Thyroid gland (tissue), 4 donors: ENCODE results near the gene COPS7A. TPM values are rescaled to one million over a fixed set of nuclear protein-coding genes. Genes with fewer than 3 reads are reported as not detected.

ENCODE experiments used
- DNase-seq, 2 donors: peaks; one replicate each; pipeline ENCODE4 v3.0.0-alpha.2; 2019
- H3K27ac ChIP-seq, 3 donors: fragments of 200-600 bp; sonication (generic); 1 replicate in 2 of 3; 2 replicates in 1 of 3; pipeline ENCODE4 v1.5.1; 2016 to 2019; ENCODE audit warnings: mild to moderate bottlenecking in 1 of 3, moderate library complexity in 1 of 3
- H3K27me3 ChIP-seq: fragments of 200-600 bp; sonication (generic); one replicate; pipeline ENCODE4 v1.5.1; 2019
- H3K36me3 ChIP-seq, 2 donors: fragments of 200-600 bp; sonication (generic); one replicate each; pipeline ENCODE4 v1.5.1; 2016 to 2019
- H3K4me1 ChIP-seq, 2 donors: fragments of 200-600 bp; sonication (generic); one replicate each; pipeline ENCODE4 v1.5.1; 2017 to 2019
- H3K4me3 ChIP-seq, 3 donors: fragments of 200-600 bp; sonication (generic); replicated peaks in 1 of 3; 1 replicate in 2 of 3; 2 replicates in 1 of 3; pipeline ENCODE4 v1.5.1; 2016; ENCODE audit warnings: mild to moderate bottlenecking in 1 of 3
- H3K9me3 ChIP-seq: fragments of 200-600 bp; sonication (generic); one replicate; pipeline ENCODE4 v1.5.1; 2017
- CTCF ChIP-seq, 6 experiments: fragments of 200-600 bp in 3 of 6; fragments of 450-650 bp in 3 of 6; sonication (generic) in 3 of 6; IDR thresholded peaks; one replicate each; pipeline ENCODE4 v1.5.1; 2016 to 2019; ENCODE audit warnings: antibody characterized with exemption in 6 of 6, mild to moderate bottlenecking in 2 of 6, inconsistent platforms in 1 of 6, moderate library complexity in 1 of 6
- POLR2A ChIP-seq, 2 donors: fragments of 450-650 bp; IDR thresholded peaks; one replicate each; pipeline ENCODE4 v1.6.1; 2017; ENCODE audit warnings: antibody characterized with exemption in 2 of 2, mild to moderate bottlenecking in 2 of 2, moderate library complexity in 1 of 2
- WGBS, 2 donors: methylation state at CpG; one replicate each; pipeline ENCODE4 v1.1.5; 2017; 5-methylcytosine and 5-hydroxymethylcytosine counted together
- intact Hi-C: fragments of 100-400 bp; cut with DNase I; formaldehyde crosslinking; loops from one replicate; pipeline ENCODE4 v1.15.1; 2023
- total RNA-seq, 4 donors: library from RNA; depleted of rRNA; stranded (reverse); fragments of >200 nt; gene quantifications; one replicate each; pipeline ENCODE4 v1.2.3, GENCODE V29; 2016

Gene COPS7A
- total RNA-seq, 4 donors from 2014 or later, result 44.5 to 86.7 (median 63.1) TPM

- intact Hi-C loops, result no loop called here
- Histone ChIP-seq H3K27ac (no peak overlapping the region), H3K4me1 (peaks cover 24 to 43% of the 10 kb centered on the region in 2 donors), H3K36me3 (peaks cover 9 to 11% of the 10 kb centered on the region in 2 donors), H3K4me3 (no peak overlapping the region), H3K27me3 (no peaks in the 10 kb centered on the region), H3K9me3 (no peaks in the 10 kb centered on the region)
- 71 to 75% methylated on average over 4 of the region's 4 CpGs for WGBS, 2 donors
- DNase-seq, result no peak
- TF ChIP-seq POLR2A (IDR thresholded peaks at IDR 0.05) (no peak), CTCF (IDR thresholded peaks at IDR 0.05) (no peak)
Observed at GRCh38 chr12:6769666-6770065, 45.8 kb downstream of the COPS7A start.

DNA sequence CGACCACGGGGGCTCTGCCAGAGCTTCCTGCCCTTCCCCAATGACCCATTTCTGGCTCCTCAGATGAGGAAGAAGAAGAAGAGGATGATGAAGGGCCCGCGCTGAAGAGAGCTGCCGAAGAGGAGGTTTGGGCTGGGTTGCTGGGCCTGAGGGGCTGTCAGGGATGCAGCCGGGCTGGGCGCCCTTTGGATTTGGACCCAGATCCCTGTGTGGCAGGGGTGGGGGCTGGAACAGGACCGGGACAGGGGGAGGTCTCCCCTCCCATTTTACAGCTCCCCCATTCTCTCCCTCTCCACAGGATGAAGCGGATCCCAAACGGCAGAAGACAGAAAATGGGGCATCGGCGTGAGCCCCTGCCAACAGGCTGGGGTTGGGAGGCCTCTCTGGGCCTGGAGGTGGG lies 46.2 kb downstream of the COPS7A start:
- Histone ChIP-seq H3K27me3 (no peaks in the 10 kb centered on the region), H3K36me3 (peaks cover 9 to 11% of the 10 kb centered on the region in 2 donors), H3K4me1 (peaks cover 20 to 39% of the 10 kb centered on the region in 2 donors), H3K9me3 (no peaks in the 10 kb centered on the region), H3K4me3 (no peak overlapping the region), H3K27ac (peak overlapping the region in 1 of 3 donors; percentile 42)
- no peak for TF ChIP-seq CTCF (IDR thresholded peaks at IDR 0.05)
- DNase-seq, result no peak
- 89% methylated on average over 12 of the region's 12 CpGs for WGBS, 2 donors
- intact Hi-C loops, result no loop called here

DNA sequence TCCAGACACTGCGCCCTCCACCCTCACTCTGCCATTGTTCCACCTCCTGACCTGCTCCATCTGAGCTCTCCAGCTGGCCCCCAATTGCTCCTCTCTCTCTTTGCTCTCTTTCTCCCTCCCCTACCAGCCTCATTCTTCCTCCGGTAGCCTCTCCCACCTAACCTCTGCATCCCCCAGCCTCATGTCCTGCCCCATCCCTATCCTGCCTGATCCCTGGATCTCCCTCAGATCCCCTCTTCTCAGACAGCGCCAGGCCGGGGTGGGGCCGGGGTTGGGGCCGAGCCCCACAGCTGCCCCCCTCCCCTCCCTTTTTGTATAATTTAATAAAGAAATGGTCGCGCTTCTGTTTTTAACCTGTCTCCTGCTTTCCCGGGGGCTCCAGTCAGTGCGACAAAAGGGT lies 46.8 kb downstream of the COPS7A start:
- Histone ChIP-seq H3K4me3 (no peak overlapping the region), H3K27me3 (no peaks in the 10 kb centered on the region), H3K27ac (peak overlapping the region in 1 of 3 donors; percentile 42), H3K9me3 (no peaks in the 10 kb centered on the region), H3K4me1 (peaks cover 15 to 34% of the 10 kb centered on the region in 2 donors), H3K36me3 (peaks cover 9 to 11% of the 10 kb centered on the region in 2 donors)
- WGBS, 2 donors, result 86 to 88% methylated on average over 10 of the region's 10 CpGs
- intact Hi-C loops, result no loop called here
- TF ChIP-seq POLR2A (IDR thresholded peaks at IDR 0.05), result no peak
- no peak for TF ChIP-seq CTCF (IDR thresholded peaks at IDR 0.05)
- no peak for DNase-seq

- intact Hi-C loops, result no loop called here
- Histone ChIP-seq H3K4me1 (peaks cover 14 to 32% of the 10 kb centered on the region in 2 donors), H3K36me3 (peaks cover 9 to 11% of the 10 kb centered on the region in 2 donors), H3K9me3 (no peaks in the 10 kb centered on the region), H3K27ac (peak overlapping the region in 1 of 3 donors; percentile 42), H3K4me3 (no peak overlapping the region), H3K27me3 (no peaks in the 10 kb centered on the region)
- TF ChIP-seq POLR2A (IDR thresholded peaks at IDR 0.05), result no peak
- TF ChIP-seq CTCF (IDR thresholded peaks at IDR 0.05), result no peak
- 88 to 92% methylated on average over 4 of the region's 4 CpGs for WGBS, 2 donors
- no peak for DNase-seq
Observed at GRCh38 chr12:6771091-6771495, 47.2 kb downstream of the COPS7A start.

GRCh38 chr12:6771509-6772330 lies 47.9 kb downstream of the COPS7A start:
- Histone ChIP-seq H3K9me3 (no peaks in the 10 kb centered on the region), H3K27me3 (no peaks in the 10 kb centered on the region), H3K27ac (peak overlapping the region in 1 of 3 donors; percentile 42), H3K4me1 (peaks cover 14 to 32% of the 10 kb centered on the region in 2 donors), H3K4me3 (no peak overlapping the region), H3K36me3 (peaks cover 9 to 11% of the 10 kb centered on the region in 2 donors)
- intact Hi-C loops, result no loop called here
- TF ChIP-seq CTCF (IDR thresholded peaks at IDR 0.05) (no peak), POLR2A (IDR thresholded peaks at IDR 0.05) (no peak)
- 86 to 87% methylated on average over 12 of the region's 12 CpGs for WGBS, 2 donors
- DNase-seq, result no peak
